DMS153 treated with DMSO at 0.1 percent for 48 hours (cell line): ENCODE results near the gene PCGF5.
"Not testable (repeated sequence)": the region's sequence is repeated elsewhere in the genome, so short reads cannot be mapped to it uniquely, and the experiment has no call there.

Experiments used
- DNase-seq: peaks from one replicate; lab custom pipeline; 2025; ENCODE audit not compliant: unreplicated experiment; lab: John Stamatoyannopoulos, UW

The PCGF5 gene

GRCh38 chr10:91210014-91210413 is 10.4 kb upstream of the PCGF5 start:
- no peak for DNase-seq

DNA sequence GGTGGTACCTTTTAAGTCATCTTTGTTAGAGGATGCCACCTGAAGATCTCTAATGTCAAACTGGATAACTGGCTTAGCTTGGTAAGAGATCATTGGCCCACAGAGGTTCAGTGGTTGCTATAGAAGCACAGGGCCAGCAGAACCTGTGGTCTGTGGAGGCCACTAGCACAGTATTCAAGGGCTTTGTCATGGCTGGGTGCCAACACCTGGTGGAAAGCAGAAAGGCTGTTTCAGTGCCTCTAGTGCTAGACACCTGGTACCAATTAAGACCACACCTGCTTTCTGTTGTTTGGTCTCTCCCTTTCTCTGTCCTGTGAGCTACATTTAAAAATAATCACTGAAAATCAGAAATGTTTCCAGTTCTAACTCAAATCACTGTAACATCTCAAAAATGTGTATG is 10.0 kb upstream of the PCGF5 start:
- peak; percentile 93 for DNase-seq

GRCh38 chr10:91211675-91212074 is 8.8 kb upstream of the PCGF5 start:
- DNase-seq: no peak

- DNase-seq: no peak
Measured at GRCh38 chr10:91214911-91215310, 5.6 kb upstream of the PCGF5 start.

- no peak for DNase-seq
Measured at GRCh38 chr10:91215384-91215783, 5.1 kb upstream of the PCGF5 start.

GRCh38 chr10:91219371-91220193 is 881 bp upstream of the PCGF5 start:
- no peak for DNase-seq

- no peak for DNase-seq
Measured at GRCh38 chr10:91220954-91221675, 652 bp downstream of the PCGF5 start.

DNA sequence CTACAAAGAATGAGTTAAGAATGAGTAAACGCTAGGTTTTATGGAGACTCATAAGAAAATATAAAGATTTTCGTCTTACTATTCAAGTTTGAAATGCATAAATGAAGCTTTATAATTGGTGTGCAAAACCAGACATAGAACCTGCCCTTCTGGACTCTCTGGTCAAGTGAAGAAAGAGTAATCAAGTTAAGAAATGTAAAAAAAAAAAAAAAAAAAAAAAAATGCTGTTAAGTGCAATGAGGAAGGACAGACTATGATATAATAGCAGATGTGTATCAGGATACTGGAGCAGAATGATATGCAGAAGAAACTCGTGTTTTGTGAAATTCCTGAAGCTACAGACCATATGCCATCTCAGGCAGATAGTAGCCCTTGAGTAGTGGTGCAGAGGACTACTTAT is 5.6 kb downstream of the PCGF5 start:
- DNase-seq: no peak

- DNase-seq: no peak
Measured at GRCh38 chr10:91227576-91227975, 7.1 kb downstream of the PCGF5 start.

GRCh38 chr10:91229683-91230082 is 9.2 kb downstream of the PCGF5 start:
- no peak for DNase-seq

DNA sequence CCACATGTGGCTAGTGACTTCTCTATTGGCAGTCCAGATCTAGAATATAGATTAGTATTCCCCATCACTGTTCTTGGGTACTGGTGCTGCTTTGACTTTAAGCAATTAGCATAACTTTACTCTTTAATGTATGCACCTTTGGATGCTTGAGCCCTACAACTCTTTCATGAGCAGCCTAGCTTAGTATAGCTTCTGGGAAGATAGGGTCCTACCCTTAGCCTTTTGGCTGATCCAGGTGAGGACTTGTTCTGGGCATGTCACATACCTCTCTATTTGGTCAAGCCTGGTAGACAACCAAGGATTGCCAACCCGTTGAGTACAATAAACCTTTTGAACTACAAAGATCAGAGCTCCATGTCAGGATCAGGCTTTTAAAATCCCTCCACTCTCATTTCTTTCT is 17.7 kb downstream of the PCGF5 start:
- no peak for DNase-seq

- no peak for DNase-seq
Measured at GRCh38 chr10:91239789-91240188, 19.3 kb downstream of the PCGF5 start.

GRCh38 chr10:91242940-91243339 is 22.5 kb downstream of the PCGF5 start:
- no peak for DNase-seq

GRCh38 chr10:91247360-91248111 is 27.1 kb downstream of the PCGF5 start:
- DNase-seq: no peak

DNA sequence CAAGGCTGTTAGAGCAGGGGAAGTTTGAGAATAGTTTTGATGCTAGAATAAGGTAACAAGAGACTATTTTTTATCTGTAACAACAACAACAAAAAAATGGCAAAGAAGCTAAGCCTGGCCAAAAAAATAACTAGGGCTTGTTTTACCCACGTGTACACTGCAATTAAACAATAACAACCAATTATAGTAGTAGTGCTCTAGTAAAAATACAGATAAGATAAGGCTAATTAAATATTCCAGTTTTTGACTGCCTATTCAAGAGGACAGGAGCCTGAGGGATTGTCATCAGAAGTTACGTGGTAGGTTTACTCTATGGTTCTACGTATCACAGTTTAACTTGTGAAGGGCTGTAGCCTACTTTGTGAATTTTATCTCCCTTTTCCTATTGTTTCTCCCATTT is 29.2 kb downstream of the PCGF5 start:
- no peak for DNase-seq

- no peak for DNase-seq
Measured at GRCh38 chr10:91250341-91250740, 29.9 kb downstream of the PCGF5 start.

DNA sequence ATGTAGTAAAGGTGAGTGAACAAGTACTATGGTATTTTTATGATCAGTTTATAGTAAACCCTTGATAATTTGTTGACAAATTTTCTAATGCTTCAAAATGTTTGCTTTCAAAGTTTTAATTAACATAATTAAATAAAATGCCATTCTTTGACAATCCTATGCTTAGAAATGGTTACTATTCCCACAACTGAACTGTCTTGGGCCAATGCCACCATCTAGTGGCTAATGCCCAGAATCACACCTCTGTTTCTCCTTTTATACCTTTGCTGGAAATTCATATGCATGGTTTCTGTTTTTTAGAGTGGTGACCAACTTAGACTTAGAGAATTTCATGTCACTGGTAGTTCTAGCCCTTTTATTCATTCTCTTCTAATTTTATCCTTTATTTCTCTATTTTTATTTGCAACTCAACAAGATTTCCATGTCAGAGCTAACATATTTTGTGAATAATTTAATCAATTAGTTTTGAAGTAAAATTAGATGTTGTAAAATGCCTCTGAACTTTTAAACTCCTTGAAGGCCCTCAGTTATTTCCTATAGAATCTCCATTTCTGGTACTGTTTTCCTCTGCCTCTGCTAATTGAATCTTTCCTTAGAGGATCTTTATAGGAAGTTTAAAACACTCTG is 31.1 kb downstream of the PCGF5 start:
- DNase-seq: peak; percentile 31

- no peak for DNase-seq
Measured at GRCh38 chr10:91253300-91253699, 32.8 kb downstream of the PCGF5 start.

GRCh38 chr10:91257310-91257709 is 36.8 kb downstream of the PCGF5 start:
- DNase-seq: no peak

DNA sequence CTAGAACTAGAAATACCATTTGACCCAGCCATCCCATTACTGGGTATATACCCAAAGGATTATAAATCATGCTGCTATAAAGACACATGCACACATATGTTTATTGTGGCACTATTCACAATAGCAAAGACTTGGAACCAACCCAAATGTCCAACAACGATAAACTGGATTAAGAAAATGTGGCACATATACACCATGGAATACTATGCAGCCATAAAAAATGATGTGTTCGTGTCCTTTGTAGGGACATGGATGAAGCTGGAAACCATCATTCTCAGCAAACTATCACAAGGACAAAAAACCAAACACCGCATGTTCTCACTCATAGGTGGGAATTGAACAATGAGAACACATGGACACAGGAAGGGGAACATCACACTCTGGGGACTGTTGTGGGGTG is 40.0 kb downstream of the PCGF5 start:
- not testable (repeated sequence) for DNase-seq

GRCh38 chr10:91271886-91272285 is 51.4 kb downstream of the PCGF5 start:
- no peak for DNase-seq
